NCI-H460 (cell line): ENCODE results near the gene SNAPC2. TPM values are rescaled to one million over a fixed set of nuclear protein-coding genes. Genes with fewer than 3 reads are reported as not detected.
A peak's percentile ranks its signal among the peaks of the same experiment; 100 is the strongest.
"Not testable (repeated sequence)": the region's sequence is repeated elsewhere in the genome, so short reads cannot be mapped to it uniquely, and the experiment has no call there.

Experiments
- DNase-seq: peaks from one replicate; pipeline ENCODE4 v3.0.0-alpha.2; 2016; ENCODE audit warnings: low read depth; ENCODE audit errors: extremely low read depth
- total RNA-seq: library from RNA; depleted of rRNA; stranded (reverse); fragments of >200 nt; shearing (Covaris generic); gene quantifications from 2 replicates; pipeline ENCODE4 v1.2.3, GENCODE V29; 2014

Gene SNAPC2
- total RNA-seq, 1 experiment from 2014 or later = 21.3 TPM

- no peak for DNase-seq
These were observed 10.6 kb downstream of the SNAPC2 start for GRCh38 chr19:7930765-7931164.

- no peak for DNase-seq
These were observed 11.3 kb downstream of the SNAPC2 start for GRCh38 chr19:7931221-7932061.

- DNase-seq = no peak
These were observed 12.3 kb downstream of the SNAPC2 start for GRCh38 chr19:7932276-7932929.

- DNase-seq = no peak
These were observed 12.8 kb downstream of the SNAPC2 start for GRCh38 chr19:7932930-7933300.

- no peak for DNase-seq
These were observed 13.3 kb downstream of the SNAPC2 start for GRCh38 chr19:7933411-7933810.

- DNase-seq = no peak
These were observed 13.9 kb downstream of the SNAPC2 start for GRCh38 chr19:7933828-7934725.

- no peak for DNase-seq
These were observed 14.6 kb downstream of the SNAPC2 start for GRCh38 chr19:7934766-7935165.

- DNase-seq = no peak
These were observed 20.7 kb downstream of the SNAPC2 start for GRCh38 chr19:7940841-7941240.

GRCh38 chr19:7941895-7942596 is 21.9 kb downstream of the SNAPC2 start:
- no peak for DNase-seq

- DNase-seq = no peak
These were observed 22.9 kb downstream of the SNAPC2 start for GRCh38 chr19:7942981-7943443.

- peak; percentile 99 for DNase-seq
These were observed 23.5 kb downstream of the SNAPC2 start, which contains the start of gene TIMM44 for GRCh38 chr19:7943444-7944176. Gene TIMM44 (minus strand): TSS chr19:7943666. CDS start chr19:7943651, 15 bp downstream.

GRCh38 chr19:7944177-7944761 is 24.1 kb downstream of the SNAPC2 start:
- DNase-seq = peak; percentile 91

GRCh38 chr19:7947939-7948338 is 27.8 kb downstream of the SNAPC2 start:
- DNase-seq = no peak

- DNase-seq = no peak
These were observed 32.9 kb downstream of the SNAPC2 start for GRCh38 chr19:7953060-7953459.

GRCh38 chr19:7953576-7953975 is 33.4 kb downstream of the SNAPC2 start:
- no peak for DNase-seq

- DNase-seq = no peak
These were observed 35.6 kb downstream of the SNAPC2 start for GRCh38 chr19:7955696-7956095.

- no peak for DNase-seq
These were observed 39.1 kb downstream of the SNAPC2 start for GRCh38 chr19:7959211-7959610.

- DNase-seq = not testable (repeated sequence)
These were observed 40.9 kb downstream of the SNAPC2 start for GRCh38 chr19:7961082-7961481.

- DNase-seq = no peak
These were observed 41.9 kb downstream of the SNAPC2 start for GRCh38 chr19:7961920-7962626.
